Right forelimb (tissue), 1 donor: ENCODE measurements around the gene TECTA.
"Not testable (repeated sequence)": the region's sequence is repeated elsewhere in the genome, so short reads cannot be mapped to it uniquely, and the experiment has no call there.

Experiments
- DNase-seq: peaks from one replicate; pipeline ENCODE4 v3.0.0-alpha.2; 2018

TECTA gene

DNA sequence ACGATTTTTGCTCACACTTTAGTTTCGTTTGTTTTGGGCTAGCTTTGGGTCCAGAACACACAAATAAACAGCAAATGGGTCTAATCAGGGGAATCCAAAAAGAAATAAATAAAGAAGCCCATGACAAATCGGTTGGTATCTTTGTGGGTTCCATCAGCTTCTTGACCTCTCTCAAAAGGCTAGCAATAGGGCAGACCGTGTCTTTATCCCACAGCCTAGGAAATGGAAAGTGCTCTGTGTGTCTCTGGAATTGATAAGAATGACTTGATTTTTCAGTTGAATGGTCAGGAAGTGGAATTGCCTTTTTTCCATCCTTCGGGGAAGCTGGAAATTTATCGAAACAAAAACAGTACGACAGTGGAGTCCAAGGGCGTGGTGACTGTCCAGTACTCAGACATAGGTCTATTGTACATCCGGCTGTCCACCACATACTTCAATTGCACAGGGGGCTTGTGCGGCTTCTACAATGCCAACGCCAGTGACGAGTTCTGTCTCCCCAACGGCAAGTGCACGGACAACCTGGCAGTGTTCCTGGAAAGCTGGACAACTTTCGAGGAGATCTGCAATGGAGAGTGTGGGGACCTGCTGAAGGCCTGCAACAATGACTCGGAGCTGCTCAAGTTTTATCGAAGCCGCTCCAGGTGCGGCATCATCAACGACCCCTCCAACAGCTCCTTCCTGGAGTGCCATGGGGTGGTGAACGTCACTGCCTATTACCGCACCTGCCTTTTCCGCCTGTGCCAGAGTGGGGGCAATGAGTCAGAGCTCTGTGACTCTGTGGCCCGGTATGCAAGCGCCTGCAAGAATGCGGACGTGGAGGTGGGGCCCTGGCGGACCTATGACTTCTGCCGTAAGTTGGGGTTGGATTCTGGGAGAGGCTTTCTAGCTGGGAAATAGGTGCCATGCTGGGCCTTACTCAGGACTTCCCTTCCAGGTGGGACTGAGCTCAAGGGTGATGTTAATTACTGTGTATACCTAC, 28.6 kb downstream of the TECTA start:
- no peak for DNase-seq

DNA sequence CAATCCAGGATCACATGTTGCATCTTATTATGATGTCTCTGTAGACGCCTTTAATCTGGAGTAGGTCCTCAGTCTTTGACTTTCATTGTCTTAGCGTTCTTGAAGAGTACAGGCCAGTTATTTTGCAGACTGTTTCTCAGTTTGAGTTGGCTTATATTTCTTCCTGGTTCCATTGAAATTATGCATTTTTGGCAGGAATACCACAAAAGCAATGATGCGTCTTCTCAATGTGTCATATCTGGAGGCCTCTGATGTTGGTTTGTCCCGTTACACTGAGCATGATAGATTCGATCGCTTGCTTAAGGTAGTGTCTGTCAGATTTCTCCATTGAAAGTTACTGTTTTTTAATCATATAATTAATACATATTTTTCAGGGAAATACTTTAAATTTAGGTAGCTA, 30.6 kb downstream of the TECTA start:
- DNase-seq = no peak

DNA sequence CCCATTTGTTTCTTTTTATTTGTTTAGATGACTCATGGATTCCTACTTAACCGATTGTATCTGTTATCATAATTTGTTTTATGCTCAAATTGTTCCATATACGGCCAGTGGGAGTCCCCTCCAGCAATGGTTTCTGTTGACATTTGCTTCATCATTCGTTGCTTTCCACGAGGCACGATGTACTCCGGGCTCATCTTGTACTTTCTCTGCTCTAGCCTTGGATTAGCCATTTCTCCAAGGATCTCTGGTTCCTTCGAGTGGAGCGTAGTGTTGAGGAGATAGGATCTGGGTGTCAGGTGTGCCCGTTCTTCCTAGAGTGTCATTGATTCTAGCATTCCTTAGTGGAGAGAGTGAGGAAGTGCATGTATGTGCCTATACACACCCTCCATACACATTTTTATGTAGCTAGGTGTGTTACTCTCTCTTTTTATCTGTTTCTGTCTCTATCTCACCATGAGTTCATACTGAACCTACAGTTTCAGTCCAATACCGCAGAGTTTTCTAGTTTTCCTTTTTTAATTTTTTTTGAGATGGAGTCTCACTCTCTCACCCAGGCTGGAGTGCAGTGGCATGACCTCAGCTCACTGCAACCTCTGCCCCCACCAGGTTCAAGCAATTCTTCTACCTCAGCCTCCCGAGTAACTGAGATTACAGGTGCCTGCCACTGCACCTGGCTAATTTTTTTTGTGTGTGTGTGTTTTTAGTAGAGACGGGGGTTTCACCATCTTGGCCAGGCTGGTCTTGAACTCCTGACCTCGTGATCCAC, 31.4 kb downstream of the TECTA start:
- no peak for DNase-seq

DNA sequence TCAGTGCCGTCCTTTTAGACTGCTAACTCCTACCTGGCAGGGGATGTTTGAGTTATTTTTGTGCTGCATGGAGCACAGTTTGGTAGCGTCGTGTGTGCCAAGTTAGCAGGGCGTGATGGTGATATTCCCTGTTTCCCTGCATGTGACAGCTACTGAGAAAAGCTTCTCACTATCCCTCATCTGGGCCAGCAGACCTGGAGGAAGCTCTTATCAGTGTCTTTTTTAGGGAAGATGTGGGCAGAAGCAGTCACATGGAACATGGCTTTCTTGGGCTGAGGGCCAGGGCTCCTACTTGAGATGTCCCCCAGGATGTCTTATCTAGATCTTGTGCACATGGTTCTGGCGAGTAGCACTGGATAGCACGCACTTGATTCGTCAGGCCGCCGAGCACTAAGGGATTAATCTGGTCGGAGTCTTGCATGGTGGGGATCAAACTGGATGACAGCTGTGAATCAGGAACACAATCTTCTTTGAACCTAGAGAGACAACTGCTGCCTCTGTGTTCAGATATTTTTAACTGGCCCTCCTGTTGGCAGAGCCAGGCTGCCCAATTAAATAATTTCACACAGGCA, 33.8 kb downstream of the TECTA start:
- no peak for DNase-seq

DNA sequence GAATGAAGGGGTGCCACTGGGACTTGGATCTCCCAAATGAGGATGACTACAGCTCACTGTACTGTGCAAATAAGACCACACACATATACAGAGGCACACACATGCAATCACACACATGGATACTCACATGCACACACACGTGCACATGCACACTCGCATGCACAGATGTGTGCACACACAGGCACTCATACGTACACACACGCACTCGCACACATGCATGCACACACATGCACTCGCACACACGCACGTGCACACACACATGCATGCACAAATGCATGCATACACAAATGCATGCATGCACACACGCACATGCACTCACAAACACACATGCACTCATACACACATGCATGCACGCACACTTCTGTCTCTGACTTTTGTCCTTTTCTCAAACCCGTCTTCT, 36.0 kb downstream of the TECTA start:
- DNase-seq = no peak

DNA sequence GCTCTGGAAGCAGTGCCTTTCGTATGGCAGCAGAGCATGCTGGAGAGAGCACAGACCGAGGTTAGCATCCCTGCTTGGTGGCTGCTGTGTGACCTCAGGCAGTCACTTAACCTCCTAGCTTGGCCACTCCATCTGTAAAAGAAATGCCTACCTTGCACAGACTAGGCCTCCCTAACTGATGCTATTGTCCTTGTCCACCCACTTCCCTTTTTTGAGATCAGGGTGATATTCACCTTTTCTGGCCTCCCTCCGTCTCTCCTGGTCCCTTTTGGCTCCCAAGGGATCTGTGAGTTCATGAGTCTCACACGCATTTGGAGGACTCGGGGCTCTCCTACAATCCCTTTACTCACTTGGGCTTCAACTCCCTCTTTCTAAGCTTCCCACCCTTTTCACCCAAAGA, 37.2 kb downstream of the TECTA start:
- no peak for DNase-seq

DNA sequence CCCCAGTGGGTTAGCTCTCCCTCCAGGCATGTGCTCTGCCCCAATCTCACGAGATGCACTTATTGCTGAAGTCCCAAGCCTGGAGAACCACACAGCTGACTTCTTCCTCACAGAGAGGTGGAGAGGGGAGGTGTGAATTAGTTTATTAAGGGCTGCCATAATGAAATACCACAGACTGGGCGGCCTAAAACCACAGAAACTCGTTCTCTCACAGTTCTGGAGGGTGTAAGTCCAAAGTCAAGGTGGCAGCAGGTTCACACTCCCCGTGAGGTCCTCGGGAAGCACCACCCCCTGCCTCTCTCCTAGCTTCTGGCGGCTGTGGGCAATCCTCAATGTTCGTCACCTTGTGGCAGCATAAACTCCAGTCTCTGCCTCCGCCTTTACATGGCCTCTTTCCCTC, 39.3 kb downstream of the TECTA start:
- no peak for DNase-seq

DNA sequence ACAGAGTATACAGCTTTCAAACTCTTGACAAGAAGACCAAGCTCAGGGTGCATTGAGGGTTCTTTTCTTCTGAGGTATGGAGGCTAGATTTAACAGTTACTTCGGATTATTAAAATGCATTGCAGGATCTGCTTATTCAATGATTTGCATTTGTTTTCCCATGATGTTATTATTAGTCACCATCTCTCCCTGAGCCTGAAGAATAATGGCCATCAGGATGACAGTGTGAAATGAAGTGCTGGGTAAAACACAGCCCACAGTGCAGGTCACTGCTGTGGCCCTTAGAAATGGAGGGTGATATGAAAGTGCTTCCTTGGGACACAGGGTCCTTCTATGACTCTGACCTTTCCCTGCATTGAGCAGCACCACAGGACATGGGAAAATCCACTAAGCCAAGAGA, 40.0 kb downstream of the TECTA start:
- DNase-seq = no peak

DNA sequence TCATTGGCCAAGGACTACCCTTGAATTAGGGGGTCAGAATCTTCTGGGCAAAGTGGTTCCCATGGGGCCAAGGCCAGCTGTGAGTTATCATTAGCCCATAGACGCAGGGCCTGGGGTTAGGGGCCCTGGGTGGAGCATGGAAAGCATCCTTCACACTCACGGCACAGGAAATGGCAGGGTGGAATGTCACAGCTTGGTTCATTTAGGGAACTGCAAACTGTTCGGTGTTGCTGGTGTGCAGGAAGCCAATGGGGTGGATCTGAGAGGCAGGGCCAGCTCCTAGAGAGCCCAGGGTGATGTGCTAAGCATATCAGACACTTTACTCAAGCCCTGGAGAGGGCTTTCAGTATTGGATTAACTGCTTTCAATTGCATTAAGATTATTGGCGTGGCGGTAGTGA, 42.9 kb downstream of the TECTA start:
- no peak for DNase-seq

DNA sequence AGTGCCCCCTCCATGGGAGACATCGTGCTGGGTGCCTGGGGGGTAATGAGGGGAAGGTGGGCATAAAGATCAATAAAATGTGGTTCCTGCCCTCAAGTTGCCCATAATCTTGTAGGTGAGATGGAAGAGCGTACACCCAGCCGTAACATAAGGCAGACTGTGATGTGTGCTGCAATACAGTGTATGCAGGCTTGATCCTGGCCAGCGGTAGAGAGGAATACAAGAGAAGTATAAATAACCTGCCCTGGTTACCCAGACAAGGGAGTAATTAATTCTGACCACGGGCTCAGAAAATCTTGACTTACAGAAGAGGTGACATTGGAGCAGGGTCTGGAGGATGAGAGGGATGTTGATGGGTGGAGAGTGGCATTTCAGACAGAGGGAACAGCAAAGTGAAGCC, 43.7 kb downstream of the TECTA start:
- DNase-seq = no peak

DNA sequence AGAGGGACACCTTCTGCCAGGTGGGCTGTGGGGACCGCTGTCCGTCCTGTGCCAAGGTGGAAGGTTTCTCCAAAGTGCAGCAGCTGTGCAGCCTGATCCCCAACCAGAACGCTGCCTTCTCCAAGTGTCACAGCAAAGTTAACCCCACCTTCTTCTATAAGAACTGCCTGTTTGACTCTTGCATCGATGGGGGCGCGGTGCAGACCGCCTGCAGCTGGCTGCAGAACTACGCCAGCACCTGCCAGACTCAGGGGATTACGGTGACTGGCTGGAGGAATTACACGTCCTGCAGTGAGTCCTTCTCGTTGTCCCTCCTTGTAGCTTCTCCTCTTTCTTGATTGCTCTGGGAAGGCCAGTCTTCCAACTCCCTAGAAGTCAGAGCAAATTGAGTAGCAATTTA, 44.8 kb downstream of the TECTA start:
- DNase-seq = no peak

DNA sequence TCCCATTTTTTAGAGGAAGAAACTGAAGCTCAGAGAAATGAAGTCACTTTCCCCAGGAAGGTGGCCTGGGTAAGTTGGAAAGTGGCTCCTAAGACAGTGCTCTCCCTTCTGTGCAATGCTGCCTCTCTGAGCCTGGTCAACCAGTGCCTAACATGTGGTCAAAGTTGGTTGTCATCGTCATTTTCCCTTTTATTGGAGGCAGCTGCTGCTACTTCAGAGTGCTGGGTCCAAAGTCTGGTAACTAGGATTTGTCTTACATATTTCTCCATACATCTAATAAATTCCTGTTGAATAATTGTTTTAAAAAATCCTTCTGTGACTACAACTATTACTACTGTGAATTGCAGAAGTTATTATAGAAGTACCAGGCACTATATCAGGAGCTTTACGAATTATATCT, 48.1 kb downstream of the TECTA start:
- DNase-seq = no peak

DNA sequence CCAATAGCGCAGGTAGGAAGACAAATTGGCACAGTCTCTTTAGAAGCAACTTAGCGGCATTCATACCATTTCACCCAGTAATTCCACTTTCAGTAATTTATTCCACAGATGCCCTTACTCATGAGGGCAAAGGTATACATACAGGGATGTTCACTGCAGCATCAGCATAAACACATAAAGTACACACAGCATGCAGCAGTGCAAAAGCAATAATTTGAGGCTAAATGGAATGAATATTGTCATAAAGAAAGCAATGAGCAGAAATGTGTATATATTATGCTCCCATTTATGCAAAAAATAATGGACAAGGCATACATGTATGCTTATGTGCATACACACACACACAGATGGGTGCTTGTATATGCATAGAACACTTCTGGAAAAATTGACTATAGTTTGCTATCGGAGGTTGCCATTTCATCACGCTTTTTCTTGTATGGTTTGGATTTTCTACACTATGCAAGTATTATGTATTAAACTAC, 50.2 kb downstream of the TECTA start:
- DNase-seq = no peak

DNA sequence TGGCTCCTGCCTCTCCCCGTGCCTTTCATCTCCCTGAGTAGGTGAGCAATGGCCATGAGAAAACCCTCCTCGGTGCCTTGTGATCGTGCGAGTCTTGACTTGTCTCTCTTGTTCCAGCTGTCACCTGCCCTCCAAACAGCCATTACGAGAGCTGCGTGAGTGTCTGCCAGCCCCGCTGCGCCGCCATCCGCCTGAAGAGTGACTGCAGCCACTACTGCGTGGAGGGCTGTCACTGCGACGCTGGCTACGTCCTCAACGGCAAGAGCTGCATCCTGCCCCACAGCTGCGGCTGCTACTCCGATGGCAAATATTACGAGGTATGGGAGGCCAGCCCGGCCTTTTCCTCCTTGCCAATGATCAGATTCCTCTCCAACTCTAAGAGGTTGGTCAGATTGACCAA, 51.7 kb downstream of the TECTA start:
- DNase-seq = no peak

DNA sequence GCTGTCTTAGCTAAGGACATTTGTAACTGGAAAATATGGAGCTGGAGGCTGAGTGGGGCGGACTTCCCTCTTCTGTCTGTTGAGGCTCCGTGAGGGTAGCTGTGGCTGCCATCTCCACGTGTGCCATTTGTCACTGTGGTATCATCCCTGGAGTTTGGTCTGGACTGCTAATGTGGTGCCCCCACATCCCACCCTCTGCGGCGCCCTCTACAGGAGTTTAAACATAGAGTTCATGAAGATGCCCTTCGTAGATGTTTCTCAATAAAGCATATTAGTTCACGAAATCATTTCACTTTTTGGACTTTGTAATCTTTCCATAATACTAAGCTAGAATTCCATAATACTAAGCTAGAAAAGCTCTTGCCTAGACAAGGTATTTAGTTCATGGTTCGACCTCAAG, 52.4 kb downstream of the TECTA start:
- DNase-seq = no peak

DNA sequence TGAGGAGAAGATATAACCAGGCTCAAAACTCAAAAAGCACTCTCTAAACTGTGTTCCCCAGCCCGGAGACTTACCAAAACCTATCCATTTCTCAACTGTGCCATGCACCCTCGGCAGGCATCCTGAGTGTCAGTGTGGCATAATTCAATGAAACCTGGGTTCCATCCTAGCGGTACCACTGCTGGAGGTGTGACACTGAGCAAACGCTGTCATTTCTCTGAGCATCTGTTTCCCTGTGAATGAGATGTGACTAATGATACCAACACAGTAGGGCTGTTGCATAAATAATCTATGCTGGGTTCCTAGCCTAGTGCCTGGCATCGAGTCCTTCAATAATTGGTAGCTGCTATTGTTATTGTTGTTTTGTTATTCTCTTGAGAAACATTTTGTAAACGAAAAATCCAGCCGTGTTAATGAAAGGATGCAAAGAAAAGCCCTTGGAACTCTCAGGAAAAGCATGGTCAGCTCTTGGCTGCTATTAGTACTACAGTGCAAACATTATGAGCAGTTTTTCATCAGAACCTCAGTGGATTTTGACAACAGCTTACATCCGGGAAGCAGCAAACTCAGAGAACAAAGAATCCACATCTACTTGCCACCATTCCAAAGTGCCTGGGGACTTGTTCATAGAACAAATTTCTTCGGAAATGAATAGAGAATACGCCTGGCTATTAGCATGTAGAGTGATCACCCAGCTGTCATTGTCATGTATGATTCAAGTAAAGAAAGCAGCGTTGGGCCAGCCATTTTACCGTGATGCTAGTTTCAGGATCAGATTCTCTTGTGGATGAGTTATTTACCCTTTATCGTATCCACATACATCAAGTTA, 53.7 kb downstream of the TECTA start:
- DNase-seq = no peak

DNA sequence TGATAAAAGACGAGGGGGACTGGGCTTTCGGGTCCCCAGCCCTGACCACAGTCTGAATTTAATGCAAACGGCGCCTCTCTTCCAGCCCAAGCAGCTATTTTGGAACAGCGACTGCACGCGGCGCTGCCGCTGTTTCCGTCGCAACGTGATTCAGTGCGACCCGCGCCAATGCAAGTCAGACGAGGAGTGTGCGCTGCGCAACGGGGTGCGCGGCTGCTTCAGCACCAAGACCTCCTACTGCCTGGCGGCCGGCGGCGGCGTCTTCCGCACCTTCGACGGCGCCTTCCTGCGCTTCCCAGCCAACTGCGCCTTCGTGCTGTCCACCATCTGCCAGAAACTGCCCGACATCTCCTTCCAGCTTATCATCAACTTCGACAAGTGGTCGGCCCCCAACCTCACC, 56.7 kb downstream of the TECTA start:
- no peak for DNase-seq

DNA sequence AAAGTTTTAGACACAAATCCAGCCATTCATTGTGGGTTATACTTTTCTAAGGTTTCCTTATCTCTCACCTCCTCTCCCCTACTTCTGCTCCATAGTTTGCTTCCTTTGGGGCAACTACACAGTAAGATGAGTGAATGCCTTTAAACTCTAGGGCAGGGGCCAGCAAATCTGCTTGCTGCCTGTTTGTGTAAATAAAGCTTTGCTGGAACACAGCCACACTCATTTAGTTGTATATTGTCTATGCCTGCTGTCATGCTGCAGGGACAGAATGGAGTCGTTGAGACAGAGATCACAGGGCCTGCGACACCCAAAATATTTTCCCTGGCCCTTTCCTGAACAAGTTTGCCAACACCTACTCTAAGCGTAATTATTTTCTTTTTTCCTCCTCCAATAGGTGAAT, 58.7 kb downstream of the TECTA start:
- DNase-seq = no peak

DNA sequence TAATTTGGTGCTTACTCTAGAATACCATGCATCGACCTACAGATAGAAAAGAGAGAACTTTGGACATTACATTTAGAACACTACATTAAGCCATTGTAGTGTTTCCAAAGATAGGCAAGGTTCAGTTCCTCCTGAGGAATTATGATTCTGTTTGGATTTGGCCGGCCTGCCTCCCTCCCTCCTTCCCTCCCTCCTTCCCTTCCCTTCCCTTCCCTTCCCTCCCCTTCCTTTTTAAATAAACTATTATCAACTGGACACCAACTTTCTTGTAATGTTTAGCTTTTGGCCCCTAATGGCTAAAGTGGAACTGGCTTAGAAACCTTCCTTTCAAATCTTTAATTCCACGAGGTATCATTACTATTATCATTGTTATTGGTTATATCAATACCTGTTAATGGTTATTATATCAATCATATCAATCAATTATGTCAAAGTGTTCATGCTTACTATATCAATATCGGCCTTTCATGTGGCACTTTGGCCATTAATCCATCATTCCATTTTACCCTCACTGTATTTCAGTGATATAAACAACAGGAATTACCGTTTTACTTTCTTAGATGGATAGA, 60.4 kb downstream of the TECTA start:
- no peak for DNase-seq

DNA sequence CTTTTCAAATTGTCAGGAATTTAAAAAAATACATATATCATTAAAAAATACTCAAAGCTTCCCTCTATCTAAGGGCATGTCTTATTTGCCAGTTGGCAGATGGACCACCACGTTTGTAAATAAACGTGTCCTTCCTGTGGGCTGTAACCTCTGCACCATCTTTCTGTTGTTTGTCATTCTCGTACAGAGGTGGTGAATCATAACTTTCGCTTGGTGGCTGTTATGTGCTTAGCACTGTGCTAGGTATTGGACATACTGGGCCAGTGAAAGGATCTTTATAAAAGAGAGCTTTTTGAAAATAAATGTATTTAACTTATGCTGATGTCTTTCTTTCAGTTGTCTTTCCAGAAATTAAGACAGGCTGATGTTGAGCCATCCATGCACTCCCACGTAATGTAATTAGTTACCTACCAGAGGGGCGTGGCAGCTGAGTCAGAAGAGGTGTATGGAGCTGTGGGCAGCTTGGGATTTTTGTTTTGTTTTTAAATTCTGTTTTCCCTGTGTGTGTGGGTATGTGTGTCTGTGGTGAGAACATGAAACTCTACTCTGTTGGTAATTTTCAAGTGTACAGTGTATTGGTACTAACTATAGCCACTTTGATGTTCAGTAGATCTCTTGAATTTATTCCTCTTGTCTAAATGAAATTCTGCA, 62.7 kb downstream of the TECTA start:
- DNase-seq = no peak

DNA sequence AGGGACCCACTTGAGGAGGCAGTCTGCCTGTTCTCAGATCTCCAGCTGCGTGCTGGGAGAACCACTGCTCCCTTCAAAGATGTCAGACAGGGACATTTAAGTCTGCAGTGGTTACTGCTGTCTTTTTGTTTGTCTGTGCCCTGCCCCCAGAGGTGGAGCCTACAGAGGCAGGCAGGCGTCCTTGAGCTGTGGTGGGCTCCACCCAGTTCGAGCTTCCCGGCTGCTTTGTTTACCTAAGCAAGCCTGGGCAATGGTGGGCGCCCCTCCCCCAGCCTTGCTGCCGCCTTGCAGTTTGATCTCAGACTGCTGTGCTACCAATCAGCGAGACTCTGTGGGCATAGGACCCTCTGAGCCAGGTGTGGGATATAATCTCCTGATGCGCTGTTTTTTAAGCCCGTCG, 76.6 kb downstream of the TECTA start:
- not testable (repeated sequence) for DNase-seq

DNA sequence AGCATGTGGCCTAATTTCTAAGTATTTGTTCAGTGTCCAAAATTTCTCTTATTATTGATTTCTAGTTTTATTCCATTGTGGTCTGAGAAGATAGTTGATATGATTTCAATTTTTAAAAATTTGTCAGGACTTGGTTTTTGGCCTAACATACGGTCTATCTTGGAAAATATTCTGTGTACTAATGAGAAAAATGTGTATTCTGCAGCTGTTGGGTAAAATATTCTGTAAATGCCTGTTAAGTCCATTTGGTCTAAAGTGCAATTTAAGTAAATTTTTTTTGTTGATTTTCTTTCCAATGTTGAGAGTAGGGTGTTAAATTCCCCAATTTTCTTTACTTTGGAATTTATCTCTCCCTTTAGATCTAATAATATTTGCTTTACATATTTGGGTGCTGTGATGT, 78.3 kb downstream of the TECTA start:
- no peak for DNase-seq
